Activated gamma-delta T cell (primary cell): ENCODE data around the gene MORN3.
"Not testable (repeated sequence)": the region's sequence is repeated elsewhere in the genome, so short reads cannot be mapped to it uniquely, and the experiment has no call there.

Experiments
- DNase-seq: peaks from one replicate; lab custom pipeline; 2025; lab: John Stamatoyannopoulos, UW

The MORN3 gene

DNA sequence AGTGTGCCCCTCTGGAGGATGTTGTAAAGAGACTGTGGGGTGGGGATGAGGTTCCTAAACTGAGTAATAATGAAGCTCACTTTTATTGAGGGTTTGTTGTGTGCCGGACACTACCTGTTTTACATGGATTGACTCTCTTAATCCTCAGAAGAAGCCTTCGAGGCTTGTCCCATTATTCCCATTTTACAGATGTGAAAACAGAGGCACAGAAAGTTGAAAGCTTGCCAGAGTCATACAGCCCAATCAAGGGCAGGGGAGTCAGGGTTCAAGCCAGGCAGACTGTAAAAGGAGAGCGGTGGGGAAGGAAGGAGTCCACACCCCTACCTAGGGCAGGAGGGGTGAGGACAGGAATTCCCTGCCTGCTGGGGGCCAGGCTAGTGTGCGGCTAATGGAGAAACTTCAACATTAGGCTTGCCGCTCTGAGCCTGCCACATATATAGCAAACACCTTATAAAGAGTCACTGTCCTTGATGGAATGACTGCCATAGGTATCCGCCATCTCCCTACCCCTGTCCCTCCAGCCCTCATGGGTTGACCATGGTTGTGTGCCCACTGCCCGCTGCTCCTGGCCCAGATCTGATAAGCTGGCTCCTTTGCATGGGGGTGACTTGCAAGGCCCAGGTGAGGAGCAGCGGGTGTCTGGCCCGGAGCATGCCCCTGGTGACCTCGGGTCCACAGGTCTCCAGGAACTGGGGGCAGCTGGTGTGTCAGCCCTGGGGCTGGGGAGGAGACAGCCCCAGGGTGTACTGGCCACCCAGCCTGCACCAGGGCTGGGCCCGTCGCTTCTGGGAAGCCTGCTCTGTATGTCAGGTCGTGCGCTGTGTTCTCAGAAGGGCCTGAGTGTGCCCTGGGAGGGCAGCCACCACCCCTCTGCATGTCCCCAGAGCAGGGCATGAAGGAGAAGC is 30.9 kb downstream of the MORN3 start:
- no peak for DNase-seq

DNA sequence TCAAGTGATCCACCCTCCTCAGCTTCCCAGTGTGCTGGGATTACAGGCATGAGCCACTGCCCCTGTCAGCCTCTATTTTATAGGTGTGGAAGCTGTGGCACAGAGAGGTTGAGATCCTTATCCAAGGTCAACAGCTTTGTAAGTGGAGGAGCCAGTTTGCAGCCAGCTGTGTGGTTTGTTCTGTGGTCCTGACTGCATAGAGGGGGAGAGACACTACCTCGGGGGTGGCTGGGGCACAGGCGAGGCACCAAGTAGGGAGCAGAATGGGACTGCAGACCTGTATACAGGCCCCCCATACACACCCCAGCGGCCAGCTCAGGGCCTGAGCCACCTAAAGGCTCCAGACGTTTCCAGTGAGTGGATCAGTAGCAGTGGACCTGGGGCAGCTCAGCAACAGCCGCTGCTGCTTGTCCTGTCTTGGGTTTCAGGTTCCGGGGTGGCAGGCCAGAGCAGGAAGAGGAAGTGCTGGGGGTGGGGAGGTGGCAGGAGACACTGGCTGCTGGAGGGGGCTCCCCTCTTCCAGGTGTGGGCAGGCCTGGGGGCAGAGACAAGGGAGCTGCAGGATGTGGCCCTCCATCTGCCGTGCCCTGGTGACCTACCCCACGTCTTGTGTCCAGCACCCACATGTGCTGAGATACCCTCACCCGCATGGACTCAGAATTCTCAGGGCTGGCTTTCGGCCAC is 32.1 kb downstream of the MORN3 start:
- DNase-seq, result no peak

DNA sequence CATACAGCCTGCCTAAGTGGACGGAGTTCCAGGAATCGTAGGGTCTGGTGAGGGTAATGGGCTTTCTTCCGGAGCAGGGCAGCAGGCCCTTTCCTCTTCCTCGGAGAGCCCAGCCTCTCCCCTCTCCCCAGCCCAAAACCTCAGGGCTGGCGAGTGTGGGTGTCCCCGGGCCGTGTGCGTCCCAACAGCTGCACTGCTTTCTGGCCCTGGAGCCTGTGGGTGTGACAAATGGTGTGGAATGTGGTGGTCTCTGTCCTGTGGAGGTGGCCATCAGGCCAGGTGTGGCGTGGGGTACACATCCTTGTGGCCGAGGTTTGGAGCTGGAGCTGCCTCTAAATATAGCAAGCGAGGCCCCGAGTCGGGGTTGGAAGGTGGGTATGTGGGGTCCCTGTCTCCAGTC is 34.6 kb downstream of the MORN3 start:
- no peak for DNase-seq

DNA sequence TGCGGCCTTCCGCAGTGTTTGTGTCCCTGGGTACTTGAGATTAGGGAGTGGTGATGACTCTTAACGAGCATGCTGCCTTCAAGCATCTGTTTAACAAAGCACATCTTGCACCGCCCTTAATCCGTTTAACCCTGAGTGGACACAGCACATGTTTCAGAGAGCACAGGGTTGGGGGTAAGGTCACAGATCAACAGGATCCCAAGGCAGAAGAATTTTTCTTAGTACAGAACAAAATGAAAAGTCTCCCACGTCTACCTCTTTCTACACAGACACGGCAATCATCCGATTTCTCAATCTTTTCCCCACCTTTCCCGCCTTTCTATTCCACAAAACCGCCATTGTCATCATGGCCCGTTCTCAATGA is 35.6 kb downstream of the MORN3 start:
- not testable (repeated sequence) for DNase-seq

DNA sequence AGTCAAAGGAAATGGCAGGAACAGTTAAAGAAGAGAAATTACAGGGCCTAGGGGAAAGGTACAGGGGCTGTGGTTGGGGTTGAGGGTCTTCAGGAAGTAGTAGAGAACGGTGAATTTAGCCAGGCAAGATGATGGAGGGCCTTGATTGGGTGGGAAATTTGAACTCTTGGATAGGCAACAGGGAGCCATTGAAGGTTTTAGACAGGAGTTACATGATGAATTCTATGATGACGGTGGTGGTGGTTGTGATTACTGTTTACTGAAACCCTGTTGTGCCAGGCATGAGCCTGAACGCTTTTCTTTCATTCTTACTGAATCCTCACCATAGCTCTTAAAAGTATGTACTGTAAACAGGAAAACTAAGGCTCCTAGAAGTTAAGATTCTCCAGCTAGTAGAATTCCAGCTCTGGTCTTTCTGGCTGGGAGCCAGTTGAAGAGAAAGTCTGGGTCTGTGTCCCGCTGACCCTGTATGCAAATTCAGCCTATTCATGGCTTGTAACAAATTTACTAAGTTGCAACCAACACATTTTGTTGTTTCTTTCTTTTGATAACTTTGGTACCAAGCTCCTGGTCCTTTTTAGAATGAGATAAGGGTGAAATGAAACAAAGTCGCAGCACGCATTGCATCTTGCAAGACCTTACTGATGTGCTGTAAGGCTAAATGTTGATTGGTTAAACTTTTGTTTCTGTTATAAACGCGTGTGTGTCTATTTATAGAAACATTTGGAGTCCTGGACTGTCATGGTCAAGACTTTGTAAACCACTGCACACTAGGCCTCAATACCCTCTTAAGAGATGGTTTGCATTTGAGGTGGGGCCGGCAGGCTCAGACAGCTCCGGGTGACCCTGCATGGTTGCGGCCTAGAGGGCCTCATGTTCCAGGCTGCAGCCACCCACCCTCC is 37.1 kb downstream of the MORN3 start:
- no peak for DNase-seq

DNA sequence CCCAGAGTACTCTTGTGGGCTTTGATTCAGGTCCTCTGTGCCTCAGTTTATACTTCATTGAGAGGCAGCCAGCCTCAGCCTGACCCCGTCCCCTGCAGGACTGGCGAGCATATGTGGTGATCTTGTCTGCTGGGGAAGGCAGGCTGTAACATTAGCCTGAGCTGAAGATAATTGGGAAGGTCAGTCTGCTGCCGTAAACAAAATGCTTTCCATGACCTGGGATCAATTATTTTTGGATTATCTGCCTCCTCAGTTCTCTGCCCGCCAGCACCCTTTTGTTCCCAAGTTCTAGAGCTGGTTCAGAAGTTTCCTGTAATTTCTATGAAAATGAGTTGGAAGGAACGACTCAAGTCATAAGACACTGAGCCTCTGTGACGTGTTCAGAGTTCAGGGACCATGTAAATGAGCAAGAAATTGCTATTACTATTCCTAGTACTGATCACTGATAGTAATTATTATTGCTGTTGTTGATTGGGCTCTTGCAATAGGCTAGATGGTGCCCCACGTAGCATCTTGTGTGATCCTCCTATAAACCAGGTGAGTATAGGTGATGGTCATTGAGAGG is 38.6 kb downstream of the MORN3 start:
- no peak for DNase-seq

DNA sequence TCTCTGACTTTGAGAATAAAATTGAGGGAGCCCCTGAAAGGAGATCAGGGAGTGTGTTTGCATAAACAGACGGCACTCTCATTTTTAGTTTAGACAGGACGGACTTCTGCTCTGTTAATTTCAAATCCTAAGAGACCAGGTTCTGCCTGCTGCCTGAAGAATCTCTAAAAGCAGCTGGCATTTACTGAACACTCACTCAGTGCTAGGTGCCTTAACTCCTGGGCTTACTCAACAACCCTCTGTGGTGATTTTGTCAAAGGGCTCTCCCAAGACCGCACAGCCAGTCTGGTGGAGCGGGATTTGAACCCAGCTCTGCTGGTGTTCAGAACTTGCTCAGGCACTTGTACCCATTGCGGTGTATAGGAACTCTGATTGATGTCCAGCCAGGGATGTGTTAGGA is 40.9 kb downstream of the MORN3 start:
- no peak for DNase-seq

DNA sequence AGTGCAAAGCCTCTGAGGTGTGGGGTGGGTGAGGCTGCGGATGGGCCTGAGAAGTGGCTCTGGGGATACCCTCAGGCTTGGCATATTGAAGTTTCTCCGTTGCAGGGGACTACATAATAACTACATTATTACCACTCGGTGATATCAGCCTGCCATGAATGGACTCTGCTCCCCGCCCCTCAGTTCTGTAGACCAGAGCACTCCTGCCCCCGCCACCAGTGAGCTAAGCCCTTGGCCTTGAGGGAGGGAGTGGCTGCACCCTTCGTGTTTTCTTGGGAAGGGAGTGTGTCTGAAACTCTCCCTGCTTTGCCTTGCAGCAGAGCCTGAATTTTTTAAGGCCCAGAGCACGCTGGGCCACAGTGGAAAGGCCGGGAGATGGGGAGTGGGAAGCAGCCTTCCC is 41.4 kb downstream of the MORN3 start:
- no peak for DNase-seq

DNA sequence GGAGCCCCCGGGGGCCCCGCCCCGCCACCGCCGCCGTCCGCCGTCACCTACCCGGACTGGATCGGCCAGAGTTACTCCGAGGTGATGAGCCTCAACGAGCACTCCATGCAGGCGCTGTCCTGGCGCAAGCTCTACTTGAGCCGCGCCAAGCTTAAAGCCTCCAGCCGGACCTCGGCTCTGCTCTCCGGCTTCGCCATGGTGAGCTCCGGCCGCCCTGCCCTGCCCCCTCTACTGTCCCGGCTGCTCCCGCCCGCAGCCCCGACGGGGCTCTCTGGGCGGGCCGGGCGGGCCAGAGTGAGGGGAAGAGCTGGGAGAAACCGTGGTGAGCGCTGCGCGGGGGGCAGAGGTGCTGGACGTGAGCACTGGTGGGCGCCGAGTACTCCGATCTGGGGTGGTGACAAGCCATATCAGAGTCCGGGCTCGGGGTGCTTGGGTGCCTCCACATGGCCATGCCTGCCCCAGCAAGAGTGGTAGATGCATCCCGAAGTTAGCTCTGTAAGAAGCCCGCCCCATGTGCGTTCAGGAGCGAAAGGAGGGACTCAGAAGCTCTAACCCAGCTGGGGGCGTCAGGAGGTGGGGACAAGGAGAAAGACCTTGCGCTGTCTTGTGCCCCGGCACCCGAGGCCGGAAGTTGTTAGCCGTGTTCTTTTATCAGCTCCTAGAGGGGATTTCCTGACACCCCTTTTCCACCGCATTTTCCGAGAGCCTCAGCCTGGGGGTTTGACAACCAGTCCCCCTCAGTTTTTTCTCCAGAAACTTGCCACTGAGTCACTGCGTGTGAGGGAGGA is 42.4 kb downstream of the MORN3 start:
- peak; percentile 55 for DNase-seq

DNA sequence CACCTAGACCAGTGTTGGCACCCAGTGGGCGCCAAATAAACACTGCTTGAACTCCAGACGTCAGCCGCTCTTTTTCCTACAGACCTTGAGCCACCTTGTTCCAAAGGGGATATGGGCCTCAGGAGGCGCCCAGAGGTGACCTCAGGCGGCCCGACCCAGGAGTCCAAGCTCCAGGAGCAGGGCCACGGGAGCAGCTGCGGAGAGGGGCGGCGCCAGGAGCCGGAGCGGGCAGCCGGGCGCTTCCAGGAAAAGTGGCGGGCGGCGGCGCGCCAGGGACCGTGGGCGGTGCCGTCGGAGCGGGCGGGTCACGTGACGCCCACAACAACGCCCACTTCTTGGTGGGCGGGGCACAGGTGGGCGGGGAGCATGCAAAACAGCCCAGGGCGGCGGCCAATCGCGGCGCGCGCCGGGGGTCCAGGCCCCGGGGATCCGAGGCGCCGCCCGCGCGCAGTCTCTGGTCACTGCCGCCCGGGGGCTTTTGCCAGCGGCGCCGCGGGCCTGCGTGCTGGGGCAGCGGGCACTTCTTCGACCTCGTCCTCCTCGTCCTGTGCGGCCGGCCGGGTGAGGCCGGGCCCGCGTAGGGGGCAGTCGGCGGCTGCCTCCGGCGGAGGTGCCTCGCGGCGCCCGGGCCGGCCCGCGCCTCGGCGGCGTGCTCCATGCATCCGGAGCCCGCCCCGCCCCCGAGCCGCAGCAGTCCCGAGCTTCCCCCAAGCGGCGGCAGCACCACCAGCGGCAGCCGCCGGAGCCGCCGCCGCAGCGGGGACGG is 43.2 kb downstream of the MORN3 start, which contains the start of gene ORAI1:
ORAI1 (plus strand) TSS at position 444 of the 766 bp plus-strand sequence.
- DNase-seq, result peak; percentile 95

DNA sequence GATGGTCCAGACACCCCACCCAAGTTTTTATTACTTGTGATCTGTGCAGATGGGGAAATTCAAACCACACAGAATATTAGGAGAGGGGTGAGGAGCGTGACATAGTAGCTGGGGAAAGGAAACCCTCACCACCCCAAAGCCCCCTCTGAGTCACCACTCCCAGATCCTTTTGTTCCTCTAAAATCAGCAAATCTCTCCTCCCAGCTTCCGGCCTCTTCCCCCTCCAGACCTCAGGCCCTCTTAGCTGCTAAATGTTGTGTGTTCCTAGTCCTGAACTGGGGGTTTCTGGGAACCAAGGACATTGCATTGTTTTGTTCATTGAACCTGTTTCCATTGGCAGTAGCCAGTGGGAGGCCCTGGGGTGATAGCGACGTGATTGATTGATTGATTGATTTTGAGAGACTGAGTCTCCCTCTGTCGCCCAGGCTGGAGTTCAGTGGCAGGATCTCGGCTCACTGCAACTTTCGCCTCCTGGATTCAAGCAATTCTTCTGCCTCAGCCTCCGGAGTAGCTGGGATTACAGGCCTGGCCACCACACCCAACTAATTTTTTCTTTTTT is 49.0 kb downstream of the MORN3 start:
- DNase-seq, result no peak

DNA sequence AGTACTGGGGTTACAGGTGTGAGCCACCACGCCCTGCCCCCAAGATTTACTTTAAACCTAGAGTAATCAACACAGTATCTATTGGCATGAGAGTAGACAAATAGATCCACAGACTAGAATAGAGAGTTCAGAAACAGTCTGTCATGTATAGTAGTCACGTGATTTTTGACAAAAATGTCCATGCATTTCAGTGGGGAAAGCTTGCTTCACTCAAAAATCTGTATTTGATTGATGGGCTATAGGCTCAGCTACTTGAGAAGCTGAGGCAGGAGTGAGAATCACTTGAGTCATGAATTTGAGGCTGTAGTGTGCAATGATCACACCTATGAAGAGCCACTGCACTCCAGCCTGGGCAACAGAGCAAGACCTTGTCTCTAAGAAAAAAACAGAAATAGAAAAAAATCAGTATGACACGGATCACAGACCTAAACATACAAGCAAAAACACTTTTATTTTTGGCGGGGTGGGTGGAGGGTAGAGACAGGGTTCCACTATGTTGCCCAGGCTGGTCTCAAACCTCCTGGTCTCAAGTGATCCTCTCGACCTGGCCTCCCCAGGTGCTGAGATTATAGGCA is 50.7 kb downstream of the MORN3 start:
- DNase-seq, result no peak

DNA sequence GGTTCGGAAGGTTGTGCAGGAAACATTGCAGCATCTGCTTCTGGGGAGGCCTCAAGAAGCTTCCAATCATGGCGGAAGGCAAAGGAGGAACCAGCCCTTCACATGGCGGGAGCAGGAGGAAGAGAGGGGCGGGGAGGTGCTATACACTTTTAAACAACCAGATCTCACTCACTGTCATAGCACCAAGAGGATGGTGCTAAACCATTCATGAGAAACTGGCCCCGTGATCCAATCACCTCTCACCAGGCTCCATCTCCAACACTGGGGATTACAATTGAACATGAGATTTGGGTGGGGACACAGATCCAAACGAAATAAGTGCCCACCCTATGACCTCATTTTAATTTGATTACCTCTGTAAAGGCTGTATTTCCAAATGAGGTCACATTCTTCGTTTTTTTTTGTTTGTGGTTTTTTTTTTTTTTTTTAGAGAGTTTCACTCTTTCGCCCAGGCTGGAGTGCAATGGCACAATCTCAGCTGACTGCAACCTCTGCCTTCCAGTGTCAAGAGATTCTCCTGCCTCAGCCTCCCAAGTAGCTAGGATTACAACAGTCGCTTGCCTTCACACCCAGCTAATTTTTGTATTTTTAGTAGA is 54.5 kb downstream of the MORN3 start:
- DNase-seq, result no peak

DNA sequence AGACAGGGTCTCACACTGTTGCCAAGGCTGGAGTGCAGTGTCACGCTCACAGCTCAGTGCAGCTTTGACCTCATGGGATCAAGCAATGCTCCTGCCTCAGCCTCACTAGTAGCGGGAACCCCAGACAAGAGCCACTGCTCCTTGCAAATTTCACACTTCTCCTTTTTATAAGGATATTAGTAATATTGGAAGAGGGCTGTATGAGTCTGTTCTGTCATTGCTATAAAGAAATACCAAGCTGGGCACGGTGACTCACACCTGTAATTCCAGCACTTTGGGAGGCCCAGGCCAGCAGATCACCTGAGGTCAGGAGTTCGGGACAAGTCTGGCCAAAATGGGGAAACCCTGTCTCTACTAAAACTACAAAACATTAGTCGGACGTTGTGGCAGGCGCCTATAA is 56.0 kb downstream of the MORN3 start:
- no peak for DNase-seq

DNA sequence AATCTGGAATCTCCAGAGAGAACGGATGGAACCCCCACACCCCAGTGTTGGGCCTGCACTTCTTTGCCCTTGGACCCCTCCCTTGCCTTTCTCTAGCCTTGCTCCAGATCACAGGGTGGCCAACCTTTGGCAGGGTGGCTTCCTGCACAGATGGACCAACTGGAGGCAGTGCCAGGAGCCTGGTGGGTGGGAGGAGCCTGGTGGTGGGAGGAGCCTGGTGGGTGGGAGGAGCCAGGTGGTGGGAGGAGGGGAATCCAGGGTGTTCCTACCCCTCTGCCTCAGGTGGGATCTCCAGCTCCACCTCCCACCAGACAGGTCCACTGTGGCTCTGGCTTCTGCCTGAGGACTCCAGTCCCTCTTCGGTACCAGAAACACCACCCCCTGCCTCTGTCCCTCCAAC is 58.1 kb downstream of the MORN3 start:
- DNase-seq, result no peak

DNA sequence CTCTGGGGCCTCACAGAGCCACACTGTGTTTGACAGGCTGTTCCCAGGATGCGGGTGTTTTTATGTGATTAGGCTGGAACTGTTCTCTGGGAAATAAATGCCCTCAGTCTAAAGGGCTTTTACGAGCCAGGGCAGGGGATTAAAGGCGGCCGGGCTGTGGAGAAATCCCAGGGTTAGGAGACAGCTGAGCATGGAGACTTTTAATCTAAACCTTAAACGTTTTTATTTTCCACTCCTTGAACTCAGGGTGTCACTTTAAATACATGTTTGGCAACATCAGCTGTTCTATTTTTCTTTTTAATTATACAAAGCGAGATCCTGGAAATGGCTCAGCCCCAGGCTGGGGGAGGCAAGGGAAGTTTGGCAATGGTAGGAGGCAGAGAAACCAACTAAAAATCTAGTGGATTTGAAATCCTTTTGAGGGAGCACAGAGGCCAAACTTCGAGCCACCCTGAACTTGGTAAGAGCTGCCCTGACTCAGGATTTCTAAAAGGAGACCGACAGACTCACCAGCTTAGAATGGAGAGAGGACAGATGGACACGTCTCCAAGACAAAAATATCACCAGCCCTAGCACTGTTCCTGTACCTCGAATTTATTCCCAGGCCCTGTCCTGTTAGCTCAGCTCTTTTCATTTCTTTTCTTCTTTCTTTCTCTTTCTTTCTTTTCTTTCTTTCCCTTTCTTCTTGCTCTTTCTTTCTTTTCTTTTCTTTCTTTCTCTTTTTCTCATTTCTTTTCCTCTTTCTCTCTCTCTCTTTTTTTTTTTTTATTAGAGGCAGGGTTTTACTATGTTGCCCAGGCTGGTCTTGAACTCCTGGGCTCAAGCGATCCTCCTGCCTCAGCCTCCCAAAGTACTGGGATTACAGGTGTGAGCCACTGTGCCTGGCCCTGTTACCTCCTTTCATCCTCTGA is 59.0 kb downstream of the MORN3 start:
- DNase-seq, result no peak

DNA sequence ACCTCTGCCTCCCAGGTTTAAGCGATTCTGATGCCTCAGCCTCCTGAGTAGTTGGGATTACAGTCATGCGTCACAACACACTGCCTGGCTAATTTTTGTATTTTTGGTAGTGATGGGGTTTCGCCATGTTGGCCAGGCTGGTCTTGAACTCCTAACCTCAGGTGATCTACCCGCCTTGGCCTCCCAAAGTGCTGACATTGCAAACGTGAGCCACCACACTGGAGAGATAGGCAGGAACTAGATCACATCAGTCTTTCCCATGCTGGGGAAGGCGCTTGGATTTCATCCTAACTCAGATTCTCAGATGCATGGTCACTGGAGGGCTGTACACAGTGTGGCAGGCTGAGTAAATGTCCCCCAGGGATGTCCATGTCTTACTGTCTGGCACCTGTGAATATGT is 61.2 kb downstream of the MORN3 start:
- DNase-seq, result no peak

DNA sequence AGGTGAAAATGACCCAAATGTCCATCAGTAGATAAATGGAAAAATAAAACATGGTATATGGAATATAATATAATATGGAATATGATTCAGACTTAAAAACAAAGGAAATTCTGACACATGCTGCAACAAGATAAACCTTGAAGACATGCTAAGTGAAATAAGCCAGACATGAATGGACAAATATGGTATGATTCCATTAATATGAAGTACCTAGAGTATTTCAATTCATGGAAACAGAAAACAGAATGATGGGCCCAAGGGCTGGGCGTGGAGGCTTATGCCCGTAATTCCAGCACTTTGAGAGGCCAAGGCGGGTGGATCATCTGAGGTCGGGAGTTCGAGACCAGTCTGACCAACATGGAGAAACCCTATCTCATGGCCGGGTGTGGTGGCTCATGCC is 65.9 kb downstream of the MORN3 start:
- no peak for DNase-seq
